BLaER1 (cell line): ENCODE results near the gene ACVR1.

ENCODE experiments used
- H3K27ac ChIP-seq: shearing (Covaris generic); formaldehyde crosslinking; 2 replicates; pipeline ENCODE4 v1.8.1; 2022
- H3K27me3 ChIP-seq: shearing (Covaris generic); formaldehyde crosslinking; 2 replicates; pipeline ENCODE4 v1.8.1; 2022
- H3K36me3 ChIP-seq: shearing (Covaris generic); formaldehyde crosslinking; 2 replicates; pipeline ENCODE4 v1.8.1; 2022
- H3K4me1 ChIP-seq: shearing (Covaris generic); formaldehyde crosslinking; 2 replicates; pipeline ENCODE4 v1.8.1; 2022
- H3K4me2 ChIP-seq: shearing (Covaris generic); formaldehyde crosslinking; 2 replicates; pipeline ENCODE4 v1.8.1; 2022
- H3K4me3 ChIP-seq: shearing (Covaris generic); formaldehyde crosslinking; 2 replicates; pipeline ENCODE4 v1.8.1; 2022
- H3K9ac ChIP-seq: shearing (Covaris generic); formaldehyde crosslinking; 2 replicates; pipeline ENCODE4 v1.8.1; 2022
- H3K9me3 ChIP-seq: shearing (Covaris generic); formaldehyde crosslinking; 2 replicates; pipeline ENCODE4 v1.8.1; 2022
- H4K20me1 ChIP-seq: shearing (Covaris generic); formaldehyde crosslinking; 2 replicates; pipeline ENCODE4 v1.8.1; 2022
- Cebpa-rat ChIP-seq: shearing (Covaris generic); IDR thresholded peaks from 2 replicates; pipeline ENCODE4 v1.8.1; 2022

ACVR1 gene

GRCh38 chr2:157864857-157865430 is 11.2 kb downstream of the ACVR1 start:
- Histone ChIP-seq H3K4me1 (no peaks in the 10 kb centered on the region), H3K9ac (no peak overlapping the region), H3K27ac (no peak overlapping the region), H3K27me3 (no peaks in the 10 kb centered on the region), H3K4me3 (no peak overlapping the region), H3K36me3 (no peaks in the 10 kb centered on the region), H4K20me1 (no peaks in the 10 kb centered on the region), H3K4me2 (no peak overlapping the region), H3K9me3 (no peaks in the 10 kb centered on the region)
- TF ChIP-seq Cebpa-rat: no peak

- no peak overlapping the region for H3K27ac ChIP-seq
- no peak for TF ChIP-seq Cebpa-rat
- H3K9ac ChIP-seq: no peak overlapping the region
Measured at GRCh38 chr2:157858846-157859245, 17.3 kb downstream of the ACVR1 start.

GRCh38 chr2:157857881-157858280 is 18.2 kb downstream of the ACVR1 start:
- Histone ChIP-seq H3K4me3 (no peak overlapping the region), H3K36me3 (no peaks in the 10 kb centered on the region)

More at GRCh38 chr2:157858846-157859245, 17.3 kb downstream of the ACVR1 start:
- H3K9me3 ChIP-seq: no peaks in the 10 kb centered on the region
- H4K20me1 ChIP-seq: no peaks in the 10 kb centered on the region
- no peaks in the 10 kb centered on the region for H3K4me1 ChIP-seq
- H3K36me3 ChIP-seq: no peaks in the 10 kb centered on the region
- H3K27me3 ChIP-seq: no peaks in the 10 kb centered on the region
- no peak overlapping the region for H3K4me3 ChIP-seq
- no peak overlapping the region for H3K4me2 ChIP-seq

GRCh38 chr2:157856187-157856515 is 20.0 kb downstream of the ACVR1 start:
- Histone ChIP-seq H3K27ac (no peak overlapping the region), H3K4me2 (no peak overlapping the region)

More at GRCh38 chr2:157857881-157858280, 18.2 kb downstream of the ACVR1 start:
- no peak overlapping the region for H3K4me2 ChIP-seq
- no peaks in the 10 kb centered on the region for H4K20me1 ChIP-seq
- H3K9ac ChIP-seq: no peak overlapping the region
- H3K4me1 ChIP-seq: no peaks in the 10 kb centered on the region
- TF ChIP-seq Cebpa-rat: no peak
- no peak overlapping the region for H3K27ac ChIP-seq
- no peaks in the 10 kb centered on the region for H3K9me3 ChIP-seq
- no peaks in the 10 kb centered on the region for H3K27me3 ChIP-seq

GRCh38 chr2:157853820-157854219 is 22.3 kb downstream of the ACVR1 start:
- H3K4me2 ChIP-seq: no peak overlapping the region
- no peak for TF ChIP-seq Cebpa-rat
- H3K4me1 ChIP-seq: no peaks in the 10 kb centered on the region
- H3K9ac ChIP-seq: no peak overlapping the region
- no peak overlapping the region for H3K4me3 ChIP-seq
- H3K36me3 ChIP-seq: no peaks in the 10 kb centered on the region
- no peak overlapping the region for H3K27ac ChIP-seq
- H4K20me1 ChIP-seq: no peaks in the 10 kb centered on the region
- H3K9me3 ChIP-seq: no peaks in the 10 kb centered on the region
- H3K27me3 ChIP-seq: no peaks in the 10 kb centered on the region

More at GRCh38 chr2:157856187-157856515, 20.0 kb downstream of the ACVR1 start:
- no peak overlapping the region for H3K4me3 ChIP-seq
- H3K9me3 ChIP-seq: no peaks in the 10 kb centered on the region
- no peaks in the 10 kb centered on the region for H3K36me3 ChIP-seq
- TF ChIP-seq Cebpa-rat: no peak
- no peaks in the 10 kb centered on the region for H3K4me1 ChIP-seq
- no peaks in the 10 kb centered on the region for H4K20me1 ChIP-seq
- H3K9ac ChIP-seq: no peak overlapping the region
- no peaks in the 10 kb centered on the region for H3K27me3 ChIP-seq

- no peaks in the 10 kb centered on the region for H4K20me1 ChIP-seq
- H3K4me2 ChIP-seq: no peak overlapping the region
- H3K9ac ChIP-seq: no peak overlapping the region
- no peaks in the 10 kb centered on the region for H3K36me3 ChIP-seq
- peaks cover 3% of the 10 kb centered on the region; the same call in 1 of the 2 replicates for H3K9me3 ChIP-seq
- H3K4me3 ChIP-seq: no peak overlapping the region
- no peak for TF ChIP-seq Cebpa-rat
- H3K27me3 ChIP-seq: no peaks in the 10 kb centered on the region
- H3K4me1 ChIP-seq: no peaks in the 10 kb centered on the region
- no peak overlapping the region for H3K27ac ChIP-seq
Measured at GRCh38 chr2:157853211-157853610, 22.9 kb downstream of the ACVR1 start.

GRCh38 chr2:157849591-157849990 is 26.5 kb downstream of the ACVR1 start:
- Histone ChIP-seq H3K36me3 (no peaks in the 10 kb centered on the region), H3K9ac (no peak overlapping the region), H3K4me1 (peaks cover 17% of the 10 kb centered on the region), H3K4me2 (no peak overlapping the region), H3K4me3 (no peak overlapping the region), H3K27ac (no peak overlapping the region), H3K27me3 (no peaks in the 10 kb centered on the region), H3K9me3 (peaks cover 6% of the 10 kb centered on the region; the same call in 1 of the 2 replicates), H4K20me1 (no peaks in the 10 kb centered on the region)
- TF ChIP-seq Cebpa-rat: no peak

- H3K4me2 ChIP-seq: no peak overlapping the region
- no peak overlapping the region for H3K9ac ChIP-seq
- H3K4me1 ChIP-seq: peaks cover 17% of the 10 kb centered on the region
- no peak overlapping the region for H3K27ac ChIP-seq
- H3K9me3 ChIP-seq: peaks cover 6% of the 10 kb centered on the region; the same call in 1 of the 2 replicates
- no peak for TF ChIP-seq Cebpa-rat
- no peak overlapping the region for H3K4me3 ChIP-seq
- no peaks in the 10 kb centered on the region for H3K36me3 ChIP-seq
- H4K20me1 ChIP-seq: no peaks in the 10 kb centered on the region
- H3K27me3 ChIP-seq: no peaks in the 10 kb centered on the region
Measured at GRCh38 chr2:157848213-157848612, 27.9 kb downstream of the ACVR1 start.

- no peak overlapping the region for H3K27ac ChIP-seq
Measured at GRCh38 chr2:157845081-157845480, 31.0 kb downstream of the ACVR1 start.

GRCh38 chr2:157843935-157844334 is 32.2 kb downstream of the ACVR1 start:
- Histone ChIP-seq H3K4me3 (no peak overlapping the region), H3K9me3 (peaks cover 6% of the 10 kb centered on the region; the same call in 1 of the 2 replicates), H3K36me3 (no peaks in the 10 kb centered on the region), H3K9ac (no peak overlapping the region), H3K27me3 (no peaks in the 10 kb centered on the region), H3K4me2 (no peak overlapping the region), H3K27ac (no peak overlapping the region), H4K20me1 (no peaks in the 10 kb centered on the region), H3K4me1 (peaks cover 17% of the 10 kb centered on the region)
- no peak for TF ChIP-seq Cebpa-rat

More at GRCh38 chr2:157845081-157845480, 31.0 kb downstream of the ACVR1 start:
- Histone ChIP-seq H3K9ac (no peak overlapping the region), H4K20me1 (no peaks in the 10 kb centered on the region), H3K4me3 (no peak overlapping the region), H3K9me3 (peaks cover 6% of the 10 kb centered on the region; the same call in 1 of the 2 replicates), H3K4me2 (no peak overlapping the region), H3K36me3 (no peaks in the 10 kb centered on the region), H3K4me1 (peaks cover 17% of the 10 kb centered on the region), H3K27me3 (no peaks in the 10 kb centered on the region)
- TF ChIP-seq Cebpa-rat: no peak

GRCh38 chr2:157843081-157843480 is 33.0 kb downstream of the ACVR1 start:
- Histone ChIP-seq H4K20me1 (no peaks in the 10 kb centered on the region), H3K9me3 (peaks cover 2% of the 10 kb centered on the region; the same call in 1 of the 2 replicates), H3K36me3 (no peaks in the 10 kb centered on the region), H3K27me3 (no peaks in the 10 kb centered on the region), H3K4me2 (no peak overlapping the region), H3K4me3 (no peak overlapping the region), H3K27ac (no peak overlapping the region), H3K4me1 (peaks cover 17% of the 10 kb centered on the region), H3K9ac (no peak overlapping the region)
- TF ChIP-seq Cebpa-rat: no peak
